Measurements from ENCODE around the gene TMEM192. TPM values are rescaled to one million over a fixed set of nuclear protein-coding genes. Genes with fewer than 3 reads are reported as not detected.

TMEM192 gene
- total and polyA plus RNA-seq, 2 of the 4 experiments (the other 2 are of a cell fraction) = 7.7 to 17.2 TPM

DNA sequence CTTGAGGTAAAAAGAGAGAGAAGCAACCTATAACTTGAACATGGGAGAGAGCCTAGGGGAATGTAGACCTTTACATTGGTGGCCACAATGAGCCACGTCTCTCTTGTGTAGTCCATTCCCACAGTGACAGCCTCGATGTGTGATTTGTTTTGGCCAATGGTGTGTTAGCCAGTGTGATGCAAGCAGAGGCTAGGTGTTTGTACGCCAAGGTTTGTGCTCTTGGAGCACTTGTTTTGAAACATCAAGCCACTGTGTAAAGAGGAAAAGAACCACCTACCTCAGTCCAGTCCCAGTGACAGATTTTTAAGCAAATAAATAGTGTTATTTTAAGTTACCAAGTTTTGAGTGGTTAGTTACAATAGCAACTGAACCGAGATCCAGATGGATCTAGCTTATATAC lies 23.9 kb upstream of the TMEM192 start:
- Histone ChIP-seq H3K27me3 (ENCODE audit: control insufficient read depth, insufficient read depth, low read length) (no peaks in the 10 kb centered on the region; the same call in 1 of the 2 replicates), H2BK120ac (ENCODE audit: low read depth, low read length) (no peak overlapping the region), H4K20me1 (ENCODE audit: insufficient read depth, low read length) (no peaks in the 10 kb centered on the region), H2BK20ac (ENCODE audit: low read depth, low read length) (no peak overlapping the region), H3K9me3 (ENCODE audit: control insufficient read depth, insufficient read depth, low read length) (no peaks in the 10 kb centered on the region), H3K23ac (ENCODE audit: low read depth, low read length) (no peak overlapping the region), H3K27ac (ENCODE audit: insufficient read depth, low read length) (no peak overlapping the region), H3K36me3 (ENCODE audit: control insufficient read depth, insufficient read depth, low read length) (no peaks in the 10 kb centered on the region), H2AK5ac (ENCODE audit: low read depth, low read length) (no peak overlapping the region), H2BK15ac (ENCODE audit: low read depth, low read length) (no peak overlapping the region), H4K91ac (ENCODE audit: insufficient read depth, low read depth, low read length) (no peak overlapping the region), H3K56ac (ENCODE audit: extremely low read depth, insufficient read depth, low read length) (no peak overlapping the region), H3K79me1 (ENCODE audit: low read depth in 1 of 2, low read length in 2 of 2) (no peaks in the 10 kb centered on the region), H3K18ac (ENCODE audit: low read depth, low read length) (no peak overlapping the region), H3K9ac (ENCODE audit: low read depth, low read length) (no peak overlapping the region), H3K4me1 (ENCODE audit: control insufficient read depth, insufficient read depth, low read length) (no peaks in the 10 kb centered on the region), H4K8ac (ENCODE audit: low read depth in 2 of 2, low read length in 2 of 2) (no peak overlapping the region), H2AFZ (replicated peaks; ENCODE audit: low read length, poor library complexity) (no peak overlapping the region), H4K5ac (ENCODE audit: low read depth, low read length) (no peak overlapping the region), H3K9me1 (ENCODE audit: insufficient read depth, low read length) (no peaks in the 10 kb centered on the region), H3K4me3 (ENCODE audit: insufficient read depth, low read depth, low read length) (no peak overlapping the region), H3K4ac (ENCODE audit: low read depth, low read length) (no peak overlapping the region), H2AK9ac (replicated peaks; ENCODE audit: low read depth, low read length, poor library complexity) (no peak overlapping the region), H3K4me2 (ENCODE audit: low read depth, low read length) (no peak overlapping the region), H2BK5ac (ENCODE audit: low read depth, low read length, poor library complexity, severe bottlenecking) (no peak overlapping the region), H3K14ac (replicated peaks; ENCODE audit: low read depth, low read length) (no peak overlapping the region)
- ATAC-seq (ENCODE audit: low read depth) (no peak), DNase-seq (no peak)
- CTCF ChIA-PET = no interaction called here
- POLR2A ChIA-PET (ENCODE audit: unreplicated experiment) = no interaction called here
- in situ Hi-C loops (cut with MboI; ENCODE audit: low sequenced_read_pairs) (loop anchor here (10.0 to 25.0 kb wide), 2 partner anchors 218 to 951 kb away; no protein-coding TSS in a partner anchor), dilution Hi-C loops (cut with HindIII; ENCODE audit: low sequenced_read_pairs, unreplicated experiment) (loop anchor here (25.0 kb wide), 1 partner anchor 326 kb away; no protein-coding TSS in a partner anchor), intact Hi-C loops (cut with micrococcal nuclease) (no loop called here)
- no TSS peak for BruUV-seq (replicated peaks)
- no CpG with 5 or more reads among the region's 4 CpGs for WGBS, 2 experiments (ENCODE audit: extremely low coverage in 2 of 2, insufficient read length in 1 of 2)
- TF ChIP-seq BHLHE40 (IDR thresholded peaks at IDR 0.05; ENCODE audit: low read depth, low read length) (no peak), FOS (IDR thresholded peaks at IDR 0.05; ENCODE audit: low read depth, low read length) (no peak), MAZ (IDR thresholded peaks at IDR 0.05; ENCODE audit: borderline replicate concordance, low read depth, low read length) (no peak), MAFK (IDR thresholded peaks at IDR 0.05; ENCODE audit: low read depth, low read length) (no peak), NFE2L2 (IDR thresholded peaks at IDR 0.05; ENCODE audit: low read depth, low read length) (no peak)
- TF ChIP-seq, protein P1, sequence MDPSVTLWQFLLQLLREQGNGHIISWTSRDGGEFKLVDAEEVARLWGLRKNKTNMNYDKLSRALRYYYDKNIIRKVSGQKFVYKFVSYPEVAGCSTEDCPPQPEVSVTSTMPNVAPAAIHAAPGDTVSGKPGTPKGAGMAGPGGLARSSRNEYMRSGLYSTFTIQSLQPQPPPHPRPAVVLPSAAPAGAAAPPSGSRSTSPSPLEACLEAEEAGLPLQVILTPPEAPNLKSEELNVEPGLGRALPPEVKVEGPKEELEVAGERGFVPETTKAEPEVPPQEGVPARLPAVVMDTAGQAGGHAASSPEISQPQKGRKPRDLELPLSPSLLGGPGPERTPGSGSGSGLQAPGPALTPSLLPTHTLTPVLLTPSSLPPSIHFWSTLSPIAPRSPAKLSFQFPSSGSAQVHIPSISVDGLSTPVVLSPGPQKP (IDR thresholded peaks at IDR 0.05; ENCODE audit: borderline replicate concordance, low read depth, low read length) = no peak

Measured in IMR-90 (cell line).